Bronchus fibroblast of lung (primary cell): ENCODE data around the gene SMC4. TPM values are rescaled to one million over a fixed set of nuclear protein-coding genes. Genes with fewer than 3 reads are reported as not detected.

Source experiments
- total RNA-seq: library from RNA; depleted of rRNA; stranded (reverse); fragments of >200 nt; gene quantifications from 2 replicates; pipeline ENCODE4 v1.2.3, GENCODE V29; 2015

Gene SMC4
- 87.1 and 103 TPM in 2 replicates for total RNA-seq

DNA sequence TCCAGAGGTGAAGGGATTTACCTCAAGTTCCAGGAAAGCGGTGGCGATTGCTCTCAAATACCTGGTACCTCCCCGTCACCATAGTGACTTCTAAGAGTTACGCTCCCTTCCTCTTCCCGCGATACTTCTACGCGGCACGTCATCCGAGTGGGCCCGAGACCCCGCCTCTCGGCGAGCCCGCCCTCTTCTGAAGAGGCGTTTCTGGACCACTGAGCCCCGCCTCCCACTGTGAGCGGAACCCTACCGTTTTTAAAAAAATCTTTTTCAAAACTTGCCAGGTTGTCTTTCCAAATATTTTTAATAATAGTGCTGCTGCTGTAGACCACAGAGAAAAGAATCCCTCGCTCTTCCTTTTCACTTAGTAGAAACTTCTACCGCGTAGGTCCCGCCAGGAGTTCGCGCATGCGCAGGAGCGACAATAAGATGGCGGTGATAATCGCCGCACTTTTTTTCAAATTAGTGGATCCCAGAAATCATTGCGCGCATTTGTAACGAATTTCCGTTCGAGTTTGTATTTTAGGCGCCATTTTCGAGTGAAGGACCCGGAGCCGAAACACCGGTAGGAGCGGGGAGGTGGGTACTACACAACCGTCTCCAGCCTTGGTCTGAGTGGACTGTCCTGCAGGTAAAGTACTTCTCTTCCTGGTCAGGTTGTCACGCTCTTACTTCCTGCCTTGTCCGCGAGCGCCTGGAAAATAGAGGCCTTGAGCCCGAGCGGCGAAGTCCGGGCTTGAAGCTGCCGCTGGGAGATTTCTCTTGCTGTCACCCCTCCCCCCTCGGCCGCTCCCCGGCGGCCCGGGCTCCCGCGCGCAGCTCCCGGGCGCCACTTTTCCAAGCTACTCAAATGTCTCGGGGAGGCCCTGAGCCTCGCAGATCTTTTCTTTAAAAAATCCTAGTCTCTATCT is at the start of gene SMC4, which contains the start of gene IFT80:
SMC4 (plus strand) TSS at position 526 of the 905 bp plus-strand sequence. CDS start 1,177 bp downstream, outside the sequence.
IFT80 (minus strand) TSS at position 101 of the 905 bp plus-strand sequence. CDS start 14,625 bp downstream, outside the sequence.

DNA sequence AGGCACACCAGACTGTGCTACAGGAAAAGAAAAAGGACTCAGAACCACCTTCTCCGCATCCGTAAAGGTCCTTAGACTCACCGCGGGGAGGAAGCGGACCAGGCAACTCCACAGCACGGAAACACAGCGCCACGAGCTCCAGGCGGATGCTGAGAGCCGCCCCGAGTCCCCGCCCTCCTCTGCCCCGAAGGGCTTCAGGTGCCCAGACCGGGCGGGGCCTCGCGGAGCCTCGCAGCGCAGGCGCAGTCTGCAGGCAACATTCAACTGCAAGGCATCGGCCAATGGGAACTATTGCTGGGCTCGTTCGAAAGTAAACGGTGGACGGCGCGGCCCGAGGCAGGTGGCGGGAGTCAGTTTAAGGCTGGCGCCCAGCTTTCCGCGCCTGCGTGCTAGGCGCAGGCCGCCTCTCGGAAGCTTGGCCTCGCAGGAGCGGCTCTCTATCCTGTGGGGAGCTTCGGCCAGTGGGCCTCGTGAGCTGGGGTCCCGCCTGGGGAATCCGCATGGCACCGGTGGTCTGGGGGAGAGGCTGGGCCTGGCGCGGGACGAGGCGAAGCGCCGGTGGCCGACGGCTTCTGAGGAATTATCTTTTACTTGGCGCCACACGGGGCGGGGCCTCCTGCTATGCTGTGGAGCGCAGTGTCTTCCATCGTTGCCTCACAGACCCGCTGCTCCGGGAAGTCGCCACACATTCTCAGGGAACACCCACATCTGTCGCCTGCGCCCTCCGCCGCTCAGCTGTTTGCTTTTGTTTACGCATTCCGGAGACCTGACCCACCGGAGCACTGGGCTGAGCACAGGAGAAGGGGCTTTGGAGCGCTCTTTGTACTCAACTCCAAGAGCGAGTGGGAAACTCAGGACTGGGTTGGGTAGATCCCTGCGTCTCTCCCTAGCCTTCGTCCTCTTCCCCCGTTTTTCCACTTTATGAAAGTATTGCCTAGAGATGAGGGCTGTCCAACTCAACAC is 50.5 kb downstream of the SMC4 start, which contains the start of gene TRIM59:
TRIM59 (minus strand) TSS at position 151 of the 963 bp plus-strand sequence. CDS start 10,603 bp downstream, outside the sequence.

Other genes starting within 250 kb of the SMC4 start
- gene C3orf80, start 174.2 kb upstream of the SMC4 start, total RNA-seq: not detected in 2 replicates
- gene IFT80, start 425 bp upstream of the SMC4 start, total RNA-seq: 17.8 and 28.7 TPM in 2 replicates
- 36.7 and 39.2 TPM in 2 replicates for gene TRIM59, start 50.1 kb downstream of the SMC4 start, total RNA-seq
- 17.8 and 19.5 TPM in 2 replicates for gene KPNA4, start 165.9 kb downstream of the SMC4 start, total RNA-seq